Measurements from ENCODE around the gene SPSB4.
A peak's percentile ranks its signal among the peaks of the same experiment; 100 is the strongest.

SPSB4 gene

GRCh38 chr3:141076036-141076773 lies 25.1 kb downstream of the SPSB4 start:
- DNase-seq (ENCODE audit: low spot score), result no peak

- DNase-seq (ENCODE audit: low spot score), result peak; percentile 2
These were observed 25.8 kb downstream of the SPSB4 start for GRCh38 chr3:141076797-141077571.

- DNase-seq (ENCODE audit: low spot score), result no peak
These were observed 26.5 kb downstream of the SPSB4 start for GRCh38 chr3:141077631-141078030.

- DNase-seq (ENCODE audit: low spot score), result no peak
These were observed 27.1 kb downstream of the SPSB4 start for GRCh38 chr3:141078200-141078599.

- DNase-seq (ENCODE audit: low spot score), result no peak
These were observed 29.3 kb downstream of the SPSB4 start for GRCh38 chr3:141080431-141080830.

- DNase-seq (ENCODE audit: low spot score), result no peak
These were observed 30.1 kb downstream of the SPSB4 start for GRCh38 chr3:141081141-141081795.

GRCh38 chr3:141082064-141082463 lies 30.9 kb downstream of the SPSB4 start:
- no peak for DNase-seq (ENCODE audit: low spot score)

- no peak for DNase-seq (ENCODE audit: low spot score)
These were observed 32.1 kb downstream of the SPSB4 start for GRCh38 chr3:141083226-141083625.

GRCh38 chr3:141083836-141084649 lies 32.9 kb downstream of the SPSB4 start:
- DNase-seq (ENCODE audit: low spot score), result no peak

GRCh38 chr3:141085343-141086070 lies 34.4 kb downstream of the SPSB4 start:
- no peak for DNase-seq (ENCODE audit: low spot score)

- no peak for DNase-seq (ENCODE audit: low spot score)
These were observed 35.0 kb downstream of the SPSB4 start for GRCh38 chr3:141086188-141086587.

- DNase-seq (ENCODE audit: low spot score), result no peak
These were observed 36.1 kb downstream of the SPSB4 start for GRCh38 chr3:141087076-141087777.

GRCh38 chr3:141087778-141088130 lies 36.6 kb downstream of the SPSB4 start:
- DNase-seq (ENCODE audit: low spot score), result no peak

- no peak for DNase-seq (ENCODE audit: low spot score)
These were observed 38.4 kb downstream of the SPSB4 start for GRCh38 chr3:141089339-141090152.

- no peak for DNase-seq (ENCODE audit: low spot score)
These were observed 40.3 kb downstream of the SPSB4 start for GRCh38 chr3:141091426-141091825.

GRCh38 chr3:141092663-141093062 lies 41.5 kb downstream of the SPSB4 start:
- DNase-seq (ENCODE audit: low spot score), result no peak

- no peak for DNase-seq (ENCODE audit: low spot score)
These were observed 42.2 kb downstream of the SPSB4 start for GRCh38 chr3:141093397-141093796.

- no peak for DNase-seq (ENCODE audit: low spot score)
These were observed 43.0 kb downstream of the SPSB4 start for GRCh38 chr3:141093971-141094684.

- DNase-seq (ENCODE audit: low spot score), result no peak
These were observed 43.8 kb downstream of the SPSB4 start for GRCh38 chr3:141094790-141095545.

All from SW480 (cell line).